Measurements from ENCODE around the gene AMPD3.
A peak's percentile ranks its signal among the peaks of the same experiment; 100 is the strongest.

The AMPD3 gene

GRCh38 chr11:10490398-10491241 is 35.6 kb downstream of the AMPD3 start:
- Histone ChIP-seq H3K79me1 (replicated peaks; ENCODE audit: low read length, poor library complexity, severe bottlenecking) (peaks cover 30% of the 10 kb centered on the region), H3K4me3 (ENCODE audit: insufficient read depth in 1 of 2, low read depth in 1 of 2, low read length in 2 of 2) (no peak overlapping the region), H3K14ac (ENCODE audit: low read length in 2 of 2) (peak overlapping the region in 1 of 2 experiments; percentile 53), H3K27ac (ENCODE audit: low read length, poor library complexity, severe bottlenecking) (peak overlapping the region; percentile 91), H3K18ac (ENCODE audit: low read depth in 1 of 2, low read length in 2 of 2) (peak overlapping the region; percentile 60 to 98), H3K9me3 (ENCODE audit: control insufficient read depth, low read length) (no peaks in the 10 kb centered on the region), H3K4me2 (ENCODE audit: low read length, poor library complexity, severe bottlenecking) (peak overlapping the region; percentile 24), H4K8ac (ENCODE audit: low read length) (peak overlapping the region; percentile 33), H2AK5ac (ENCODE audit: low read length, severe bottlenecking) (peak overlapping the region; percentile 78), H3K23ac (ENCODE audit: low read length in 2 of 2) (peak overlapping the region in 1 of 2 experiments; percentile 70), H3K27me3 (ENCODE audit: control insufficient read depth in 1 of 2, insufficient read depth in 1 of 2, low read length in 2 of 2) (no peaks in the 10 kb centered on the region), H2AFZ (ENCODE audit: low read depth, low read length) (peak overlapping the region; percentile 36), H2BK15ac (ENCODE audit: low read depth, poor library complexity, severe bottlenecking) (peak overlapping the region; percentile 80), H2BK120ac (ENCODE audit: low read depth, low read length) (peak overlapping the region; percentile 55), H3K4ac (ENCODE audit: low read depth in 1 of 2, low read length in 2 of 2) (peak overlapping the region in 1 of 2 experiments; percentile 83), H3K36me3 (ENCODE audit: control insufficient read depth in 1 of 2, insufficient read depth in 2 of 2, low read depth in 1 of 2, low read length in 2 of 2) (peaks cover 47 to 73% of the 10 kb centered on the region in 2 experiments), H2BK5ac (ENCODE audit: low read depth, low read length, poor library complexity, severe bottlenecking) (peak overlapping the region; percentile 35), H3K9ac (ENCODE audit: low read length) (peak overlapping the region; percentile 50), H2BK12ac (ENCODE audit: low read length in 2 of 2) (peak overlapping the region; percentile 85 to 96), H4K91ac (ENCODE audit: low read length) (peak overlapping the region; percentile 20), H3K4me1 (ENCODE audit: control insufficient read depth, insufficient read depth, low read depth, low read length) (peaks cover 28% of the 10 kb centered on the region)
- WGBS, result 13% methylated on average over 12 of the region's 13 CpGs
- peak; percentile 99 for DNase-seq

DNA sequence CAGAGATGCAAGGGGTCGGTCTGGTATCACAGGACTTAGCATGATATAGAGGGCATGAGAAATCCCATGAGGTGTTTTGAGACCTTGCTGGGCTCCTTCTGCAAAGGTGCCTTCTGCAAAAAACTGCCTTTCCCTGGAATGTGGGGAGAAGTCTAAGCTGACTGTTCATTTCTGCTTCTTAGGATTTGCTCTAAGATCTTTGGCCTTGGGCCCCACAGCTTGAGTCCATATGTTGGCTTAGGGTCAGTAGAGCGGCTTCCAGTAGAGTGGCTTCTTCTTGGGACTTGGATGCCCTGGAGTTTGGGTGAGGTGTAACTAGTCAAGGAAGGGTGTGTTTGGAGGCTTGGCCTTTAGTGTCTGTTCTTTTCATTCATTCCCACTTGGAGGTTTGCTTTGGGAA is 37.0 kb downstream of the AMPD3 start:
- no peak overlapping the region for H4K91ac ChIP-seq (ENCODE audit: low read length)
- H3K23ac ChIP-seq (ENCODE audit: low read length in 2 of 2), result no peak overlapping the region
- H3K79me1 ChIP-seq (replicated peaks; ENCODE audit: low read length, poor library complexity, severe bottlenecking), result peaks cover 23% of the 10 kb centered on the region
- no peak overlapping the region for H2AFZ ChIP-seq (ENCODE audit: low read depth, low read length)
- H3K9ac ChIP-seq (ENCODE audit: low read length), result no peak overlapping the region
- no peak overlapping the region for H3K4me2 ChIP-seq (ENCODE audit: low read length, poor library complexity, severe bottlenecking)
- peaks cover 48 to 73% of the 10 kb centered on the region in 2 experiments for H3K36me3 ChIP-seq (ENCODE audit: control insufficient read depth in 1 of 2, insufficient read depth in 2 of 2, low read depth in 1 of 2, low read length in 2 of 2)
- H2BK15ac ChIP-seq (ENCODE audit: low read depth, poor library complexity, severe bottlenecking), result no peak overlapping the region
- no peaks in the 10 kb centered on the region for H3K9me3 ChIP-seq (ENCODE audit: control insufficient read depth, low read length)
- H3K18ac ChIP-seq (ENCODE audit: low read depth in 1 of 2, low read length in 2 of 2), result peak overlapping the region in 1 of 2 experiments; percentile 29
- H2BK12ac ChIP-seq (ENCODE audit: low read length in 2 of 2), result no peak overlapping the region
- H2AK5ac ChIP-seq (ENCODE audit: low read length, severe bottlenecking), result peak overlapping the region; percentile 41
- DNase-seq, result no peak
- H3K27me3 ChIP-seq (ENCODE audit: control insufficient read depth in 1 of 2, insufficient read depth in 1 of 2, low read length in 2 of 2), result no peaks in the 10 kb centered on the region
- H3K4me3 ChIP-seq (ENCODE audit: insufficient read depth in 1 of 2, low read depth in 1 of 2, low read length in 2 of 2), result no peak overlapping the region
- H2BK5ac ChIP-seq (ENCODE audit: low read depth, low read length, poor library complexity, severe bottlenecking), result no peak overlapping the region
- no peak overlapping the region for H3K4ac ChIP-seq (ENCODE audit: low read depth in 1 of 2, low read length in 2 of 2)
- peaks cover 27% of the 10 kb centered on the region for H3K4me1 ChIP-seq (ENCODE audit: control insufficient read depth, insufficient read depth, low read depth, low read length)
- no peak overlapping the region for H3K27ac ChIP-seq (ENCODE audit: low read length, poor library complexity, severe bottlenecking)
- H4K8ac ChIP-seq (ENCODE audit: low read length), result no peak overlapping the region
- H2BK120ac ChIP-seq (ENCODE audit: low read depth, low read length), result no peak overlapping the region
- H3K14ac ChIP-seq (ENCODE audit: low read length in 2 of 2), result no peak overlapping the region
- WGBS, result 98% methylated on average over 2 of the region's 2 CpGs

DNA sequence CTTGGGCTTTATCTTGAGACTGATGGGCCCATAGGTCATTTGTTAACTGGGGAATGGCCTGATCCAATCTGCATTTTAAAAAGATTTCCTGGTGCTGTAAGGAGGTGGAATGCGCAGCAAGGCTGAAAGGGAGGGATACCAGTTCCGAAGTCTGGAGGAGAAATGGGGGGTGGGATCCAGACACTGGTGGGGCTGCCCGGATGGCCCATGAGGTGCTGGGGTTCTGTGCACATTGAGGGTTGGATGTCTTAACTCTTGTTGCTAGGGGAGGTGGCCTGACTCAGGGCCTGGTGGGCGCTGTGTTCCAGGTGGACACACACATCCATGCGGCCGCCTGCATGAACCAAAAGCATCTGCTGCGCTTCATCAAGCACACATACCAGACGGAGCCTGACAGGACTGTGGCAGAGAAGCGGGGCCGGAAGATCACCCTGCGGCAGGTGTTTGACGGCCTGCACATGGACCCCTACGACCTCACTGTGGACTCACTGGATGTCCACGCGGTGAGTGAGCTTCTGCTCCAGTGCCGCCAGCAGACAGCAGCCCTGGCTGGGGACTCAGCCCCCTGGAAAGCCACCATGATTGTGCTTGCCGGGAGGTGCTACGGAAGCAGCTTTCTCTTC is 38.1 kb downstream of the AMPD3 start:
- Histone ChIP-seq H3K27ac (ENCODE audit: low read length, poor library complexity, severe bottlenecking) (no peak overlapping the region), H2BK120ac (ENCODE audit: low read depth, low read length) (no peak overlapping the region)
- 94% methylated on average over 18 of the region's 18 CpGs for WGBS

More for the DNA sequence above, 38.1 kb downstream of the AMPD3 start:
- Histone ChIP-seq H3K27me3 (ENCODE audit: control insufficient read depth in 1 of 2, insufficient read depth in 1 of 2, low read length in 2 of 2) (no peaks in the 10 kb centered on the region), H3K14ac (ENCODE audit: low read length in 2 of 2) (no peak overlapping the region), H3K18ac (ENCODE audit: low read depth in 1 of 2, low read length in 2 of 2) (peak overlapping the region in 1 of 2 experiments; percentile 64), H3K4me2 (ENCODE audit: low read length, poor library complexity, severe bottlenecking) (no peak overlapping the region), H3K4me1 (ENCODE audit: control insufficient read depth, insufficient read depth, low read depth, low read length) (peaks cover 23% of the 10 kb centered on the region), H3K23ac (ENCODE audit: low read length in 2 of 2) (peak overlapping the region in 1 of 2 experiments; percentile 46), H2AK5ac (ENCODE audit: low read length, severe bottlenecking) (no peak overlapping the region), H3K4me3 (ENCODE audit: insufficient read depth in 1 of 2, low read depth in 1 of 2, low read length in 2 of 2) (no peak overlapping the region), H4K91ac (ENCODE audit: low read length) (peak overlapping the region; percentile 23), H3K9me3 (ENCODE audit: control insufficient read depth, low read length) (no peaks in the 10 kb centered on the region), H2BK5ac (ENCODE audit: low read depth, low read length, poor library complexity, severe bottlenecking) (no peak overlapping the region), H2BK12ac (ENCODE audit: low read length in 2 of 2) (peak overlapping the region in 1 of 2 experiments; percentile 21), H2AFZ (ENCODE audit: low read depth, low read length) (no peak overlapping the region), H3K4ac (ENCODE audit: low read depth in 1 of 2, low read length in 2 of 2) (no peak overlapping the region), H3K79me1 (replicated peaks; ENCODE audit: low read length, poor library complexity, severe bottlenecking) (peaks cover 23% of the 10 kb centered on the region), H3K36me3 (ENCODE audit: control insufficient read depth in 1 of 2, insufficient read depth in 2 of 2, low read depth in 1 of 2, low read length in 2 of 2) (peaks cover 55 to 73% of the 10 kb centered on the region in 2 experiments), H3K9ac (ENCODE audit: low read length) (no peak overlapping the region), H4K8ac (ENCODE audit: low read length) (no peak overlapping the region), H2BK15ac (ENCODE audit: low read depth, poor library complexity, severe bottlenecking) (no peak overlapping the region)
- DNase-seq, result no peak
